Measurements from ENCODE around the gene ARL15.
A peak's percentile ranks its signal among the peaks of the same experiment; 100 is the strongest.

The ARL15 gene

GRCh38 chr5:54195701-54196100, 114.7 kb downstream of the ARL15 start:
- Histone ChIP-seq H3K9ac (ENCODE audit: low read length) (no peak overlapping the region), H4K20me1 (ENCODE audit: insufficient read depth, low read length) (no peaks in the 10 kb centered on the region), H3K36me3 (replicated peaks; ENCODE audit: low read depth, low read length) (no peaks in the 10 kb centered on the region), H3K4me1 (ENCODE audit: low read length) (peaks cover 13% of the 10 kb centered on the region), H3K27me3 (ENCODE audit: low read depth, low read length) (no peaks in the 10 kb centered on the region), H3K27ac (ENCODE audit: low read length) (no peak overlapping the region), H3K4me2 (ENCODE audit: low read length) (no peak overlapping the region), H3K9me3 (ENCODE audit: insufficient read depth, low read length) (no peaks in the 10 kb centered on the region), H2AFZ (ENCODE audit: low read depth, low read length) (no peak overlapping the region), H3K79me2 (ENCODE audit: low read length) (no peaks in the 10 kb centered on the region), H3K4me3 (ENCODE audit: low read length) (no peak overlapping the region)
- TF ChIP-seq EZH2phosphoT487 (IDR thresholded peaks at IDR 0.05; ENCODE audit: low read depth), result no peak
- no peak for TF ChIP-seq CTCF (IDR thresholded peaks at IDR 0.05; ENCODE audit: low read depth, low read length)

- H3K27me3 ChIP-seq (ENCODE audit: low read depth, low read length), result no peaks in the 10 kb centered on the region
- no peak overlapping the region for H3K4me3 ChIP-seq (ENCODE audit: low read length)
- no peaks in the 10 kb centered on the region for H3K36me3 ChIP-seq (replicated peaks; ENCODE audit: low read depth, low read length)
- TF ChIP-seq EZH2phosphoT487 (IDR thresholded peaks at IDR 0.05; ENCODE audit: low read depth), result no peak
- TF ChIP-seq CTCF (IDR thresholded peaks at IDR 0.05; ENCODE audit: low read depth, low read length), result no peak
- peaks cover 13% of the 10 kb centered on the region for H3K4me1 ChIP-seq (ENCODE audit: low read length)
- H3K9ac ChIP-seq (ENCODE audit: low read length), result no peak overlapping the region
- no peak overlapping the region for H3K27ac ChIP-seq (ENCODE audit: low read length)
- no peaks in the 10 kb centered on the region for H3K9me3 ChIP-seq (ENCODE audit: insufficient read depth, low read length)
- no peaks in the 10 kb centered on the region for H4K20me1 ChIP-seq (ENCODE audit: insufficient read depth, low read length)
- 0 out of 2 replicates have a peak overlapping the region, but pooled peaks have one; percentile 6 for H3K4me2 ChIP-seq (ENCODE audit: low read length)
- H2AFZ ChIP-seq (ENCODE audit: low read depth, low read length), result no peak overlapping the region
- H3K79me2 ChIP-seq (ENCODE audit: low read length), result no peaks in the 10 kb centered on the region
Measured at GRCh38 chr5:54194318-54194717, 116.1 kb downstream of the ARL15 start.

GRCh38 chr5:54187694-54188093, 122.7 kb downstream of the ARL15 start:
- H3K79me2 ChIP-seq (ENCODE audit: low read length), result no peaks in the 10 kb centered on the region
- H3K36me3 ChIP-seq (replicated peaks; ENCODE audit: low read depth, low read length), result no peaks in the 10 kb centered on the region

DNA sequence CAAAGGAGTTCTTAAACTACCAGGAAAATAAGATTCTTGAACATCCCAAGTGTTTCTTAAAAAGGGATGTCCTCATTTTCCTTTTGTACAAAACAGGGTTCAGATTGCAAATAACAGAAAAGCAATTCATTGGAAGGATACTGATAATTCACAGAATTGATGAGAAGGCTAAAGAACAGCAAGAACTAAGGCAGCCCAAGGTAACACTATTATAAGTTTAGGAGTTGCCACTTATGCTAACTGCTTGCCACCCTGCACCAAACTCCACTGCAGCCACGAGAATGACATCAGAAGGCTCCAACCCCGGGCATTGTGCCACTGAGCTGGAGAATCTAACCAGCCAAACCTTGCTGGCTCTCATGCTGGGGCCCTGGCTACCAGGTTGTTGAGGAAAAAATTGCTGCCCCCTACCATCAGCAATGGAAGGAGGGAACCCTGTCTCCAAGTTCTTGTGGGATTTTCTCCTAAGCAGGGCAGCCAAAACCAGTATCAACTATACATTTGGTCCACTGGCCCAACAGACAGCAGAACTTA, 123.4 kb downstream of the ARL15 start:
- Histone ChIP-seq H4K20me1 (ENCODE audit: insufficient read depth, low read length) (no peaks in the 10 kb centered on the region), H3K4me1 (ENCODE audit: low read length) (no peaks in the 10 kb centered on the region), H3K36me3 (replicated peaks; ENCODE audit: low read depth, low read length) (no peaks in the 10 kb centered on the region), H3K4me2 (ENCODE audit: low read length) (no peak overlapping the region), H3K27ac (ENCODE audit: low read length) (no peak overlapping the region), H3K4me3 (ENCODE audit: low read length) (no peak overlapping the region), H3K9ac (ENCODE audit: low read length) (no peak overlapping the region), H3K9me3 (ENCODE audit: insufficient read depth, low read length) (no peaks in the 10 kb centered on the region), H3K79me2 (ENCODE audit: low read length) (no peaks in the 10 kb centered on the region), H3K27me3 (ENCODE audit: low read depth, low read length) (no peaks in the 10 kb centered on the region), H2AFZ (ENCODE audit: low read depth, low read length) (no peak overlapping the region)
- TF ChIP-seq CTCF (IDR thresholded peaks at IDR 0.05; ENCODE audit: low read depth, low read length), result no peak

More at GRCh38 chr5:54187694-54188093, 122.7 kb downstream of the ARL15 start:
- Histone ChIP-seq H2AFZ (ENCODE audit: low read depth, low read length) (no peak overlapping the region), H3K27ac (ENCODE audit: low read length) (no peak overlapping the region), H4K20me1 (ENCODE audit: insufficient read depth, low read length) (no peaks in the 10 kb centered on the region), H3K9ac (ENCODE audit: low read length) (no peak overlapping the region), H3K27me3 (ENCODE audit: low read depth, low read length) (no peaks in the 10 kb centered on the region), H3K9me3 (ENCODE audit: insufficient read depth, low read length) (no peaks in the 10 kb centered on the region), H3K4me3 (ENCODE audit: low read length) (no peak overlapping the region), H3K4me1 (ENCODE audit: low read length) (no peaks in the 10 kb centered on the region), H3K4me2 (ENCODE audit: low read length) (no peak overlapping the region)
- TF ChIP-seq EZH2phosphoT487 (IDR thresholded peaks at IDR 0.05; ENCODE audit: low read depth) (no peak), CTCF (IDR thresholded peaks at IDR 0.05; ENCODE audit: low read depth, low read length) (no peak)

Data from OCI-LY3 (cell line).